HG03097 (cell line): ENCODE data around the gene LARP4.
"Not testable (repeated sequence)": the region's sequence is repeated elsewhere in the genome, so short reads cannot be mapped to it uniquely, and the experiment has no call there.

Experiments used
- ATAC-seq: cut with Tn5 transposase; IDR thresholded peaks from one replicate; pipeline ENCODE4 v1.9.1; 2021; ENCODE audit not compliant: unreplicated experiment, low FRiP score

Gene LARP4

DNA sequence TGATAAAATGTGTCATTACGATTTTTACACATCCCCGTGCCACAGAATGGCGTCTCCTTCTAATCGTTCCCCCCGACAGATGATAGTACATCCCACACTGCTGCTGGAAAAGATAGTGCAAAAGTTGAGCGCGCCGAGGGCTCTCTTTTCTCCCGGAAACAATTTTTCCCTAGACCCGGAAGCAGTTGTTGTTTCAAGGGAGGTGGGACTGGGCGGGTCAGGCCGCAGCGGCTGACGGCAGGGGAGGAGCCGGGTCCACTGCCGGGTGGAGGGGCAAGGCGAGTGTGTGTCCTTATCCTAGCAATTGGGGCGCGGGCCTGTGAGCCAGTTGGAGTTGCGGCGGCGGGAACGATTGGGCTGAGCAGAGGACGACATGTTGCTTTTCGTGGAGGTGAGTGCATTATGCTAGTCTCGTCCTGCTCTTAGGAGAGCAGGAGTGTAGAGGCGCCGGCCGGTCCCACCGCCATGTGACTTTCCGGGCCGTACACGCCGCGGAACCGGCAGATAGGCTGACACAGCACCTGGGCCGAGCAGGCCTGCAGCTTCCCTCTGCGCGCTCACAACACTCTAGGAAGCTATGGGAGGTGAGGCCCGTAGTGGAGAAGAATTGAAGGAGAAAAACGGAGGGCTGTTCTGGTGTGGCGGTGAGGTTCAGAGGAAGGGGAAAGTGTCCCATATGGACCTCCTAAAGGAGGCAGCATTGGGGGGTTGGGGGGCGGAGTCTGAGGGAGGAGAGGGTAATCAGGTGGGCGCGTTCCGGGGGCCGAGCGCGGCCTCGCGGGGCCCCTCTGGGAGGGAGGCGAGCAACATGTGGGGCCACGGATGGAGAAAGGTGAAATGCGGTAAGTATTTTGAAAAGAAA lies at the start of gene LARP4:
TSS of gene LARP4 (plus strand) at position 248 of the 862 bp plus-strand sequence. CDS start at position 374, 126 bp downstream.
- peak; percentile 89 for ATAC-seq

GRCh38 chr12:50351120-50352043 lies 49.3 kb upstream of the LARP4 start:
- ATAC-seq, result no peak

GRCh38 chr12:50353404-50353803 lies 47.3 kb upstream of the LARP4 start:
- no peak for ATAC-seq

GRCh38 chr12:50353869-50354593 lies 46.7 kb upstream of the LARP4 start:
- ATAC-seq, result no peak

GRCh38 chr12:50354908-50355307 lies 45.8 kb upstream of the LARP4 start:
- no peak for ATAC-seq

GRCh38 chr12:50355365-50355764 lies 45.3 kb upstream of the LARP4 start:
- ATAC-seq, result no peak

GRCh38 chr12:50362671-50363070 lies 38.0 kb upstream of the LARP4 start:
- no peak for ATAC-seq

GRCh38 chr12:50363141-50363540 lies 37.5 kb upstream of the LARP4 start:
- ATAC-seq, result no peak

GRCh38 chr12:50365709-50366406 lies 34.8 kb upstream of the LARP4 start:
- ATAC-seq, result no peak

DNA sequence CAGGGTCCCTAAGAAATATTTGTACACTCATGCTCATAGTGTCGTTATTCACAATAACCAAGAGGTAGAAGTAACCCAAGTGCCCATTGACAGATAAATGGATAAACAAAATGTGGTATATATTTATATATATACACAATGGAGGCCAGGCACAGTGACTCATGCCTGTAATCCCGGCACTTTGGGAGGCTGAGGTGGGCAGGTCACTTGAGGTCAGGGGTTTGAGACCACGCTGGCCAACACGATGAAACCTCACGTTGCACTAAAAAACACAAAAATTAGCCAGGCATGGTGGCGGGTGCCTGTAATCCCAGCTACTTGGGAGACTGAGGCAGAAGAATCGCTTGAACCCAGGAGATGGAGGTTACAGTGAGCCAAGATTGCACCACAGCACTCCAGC lies 30.0 kb upstream of the LARP4 start:
- ATAC-seq, result not testable (repeated sequence)

- ATAC-seq, result no peak
Measured at GRCh38 chr12:50375802-50376201, 24.9 kb upstream of the LARP4 start.

GRCh38 chr12:50380761-50381325 lies 19.8 kb upstream of the LARP4 start:
- no peak for ATAC-seq

- ATAC-seq, result no peak
Measured at GRCh38 chr12:50387487-50387886, 13.2 kb upstream of the LARP4 start.

DNA sequence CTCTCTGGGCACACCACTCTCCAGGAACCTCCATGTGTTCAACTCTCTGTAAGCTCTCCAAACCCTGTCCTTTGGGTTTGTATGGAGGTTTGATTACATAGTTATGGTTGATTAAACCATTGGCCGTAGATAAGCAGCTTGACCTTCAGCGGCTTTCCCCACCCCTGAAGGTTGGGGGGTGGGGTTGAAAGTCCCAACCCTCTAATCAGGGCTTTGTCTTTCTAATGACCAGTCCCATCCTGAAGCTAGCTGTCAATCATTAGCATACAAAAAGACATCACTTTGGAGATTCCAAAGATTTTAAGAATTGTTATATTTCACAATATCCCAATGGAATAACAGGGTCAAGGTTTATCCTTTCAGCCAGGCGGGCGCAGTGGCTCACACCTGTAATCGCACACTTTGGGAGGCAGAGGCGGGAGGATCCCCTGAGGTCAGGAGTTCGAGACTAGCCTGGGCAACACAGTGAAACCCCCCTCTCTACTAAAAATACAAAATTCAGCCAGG lies 12.7 kb upstream of the LARP4 start:
- ATAC-seq, result no peak

GRCh38 chr12:50388793-50389192 lies 11.9 kb upstream of the LARP4 start:
- ATAC-seq, result not testable (repeated sequence)

DNA sequence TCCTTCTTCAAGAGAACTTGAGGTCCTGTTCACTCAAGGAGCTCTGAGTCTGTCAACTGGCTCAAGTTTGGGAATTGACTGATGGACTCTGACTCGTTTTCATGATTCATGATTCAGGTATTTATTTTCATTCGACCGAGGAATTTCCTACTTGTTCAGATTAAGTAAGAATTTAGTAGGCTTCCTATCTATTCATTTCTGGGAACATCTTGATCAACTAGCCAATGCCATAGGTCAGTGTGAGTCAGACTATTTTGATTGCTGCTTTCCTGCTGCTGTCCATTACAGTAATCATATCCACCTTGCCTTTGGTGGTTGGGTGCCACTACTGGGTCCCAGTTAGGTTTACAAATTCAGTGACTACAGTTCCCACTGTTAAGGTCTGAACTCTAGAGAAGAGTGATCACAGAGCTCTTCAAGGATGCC lies 10.4 kb upstream of the LARP4 start:
- no peak for ATAC-seq

- no peak for ATAC-seq
Measured at GRCh38 chr12:50394469-50395029, 6.1 kb upstream of the LARP4 start.

DNA sequence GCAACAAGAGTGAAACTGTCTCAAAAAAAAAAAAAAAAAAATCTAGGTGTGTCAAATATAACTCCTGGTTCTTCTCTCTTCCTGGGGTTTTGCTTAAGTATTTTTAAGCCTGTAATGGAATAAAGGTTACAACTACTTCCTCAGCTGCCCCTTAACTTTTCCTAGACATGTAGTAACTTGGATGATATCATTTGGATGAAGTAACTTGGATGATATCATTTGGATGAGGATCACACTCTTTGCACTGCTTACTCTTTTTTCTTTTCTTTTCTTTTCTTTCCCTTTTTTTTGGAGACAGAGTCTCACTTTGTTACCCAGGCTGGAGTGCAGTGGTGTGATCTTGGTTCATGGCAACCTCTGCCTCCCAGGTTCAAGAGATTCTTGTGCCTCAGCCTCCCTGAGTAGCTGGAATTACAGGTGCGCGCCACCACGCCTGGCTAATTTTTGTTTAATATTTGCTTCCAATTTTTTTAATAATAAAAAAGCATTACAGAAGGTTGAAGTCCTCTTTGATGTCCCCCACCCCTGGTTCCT lies 3.5 kb upstream of the LARP4 start:
- no peak for ATAC-seq

DNA sequence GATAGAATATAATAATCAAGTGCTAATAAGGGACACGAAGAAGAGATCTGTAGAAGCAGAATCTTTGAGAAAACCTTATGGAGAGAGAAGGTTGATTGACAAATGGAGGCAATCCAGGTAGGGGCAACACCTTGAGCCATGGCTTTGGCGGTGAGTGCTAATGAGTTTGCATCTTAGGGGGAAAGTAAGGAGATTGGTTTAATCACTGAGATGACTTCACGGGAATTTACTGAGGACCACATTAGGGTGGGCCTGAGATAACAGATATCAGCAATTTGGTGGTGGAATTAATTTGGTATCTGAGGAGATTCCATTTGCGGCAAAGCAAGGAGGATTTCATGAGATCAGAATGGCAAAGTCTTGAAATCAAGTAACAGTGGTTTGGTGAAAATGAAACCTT lies 1.8 kb upstream of the LARP4 start:
- no peak for ATAC-seq
